ENCODE data around the gene AREL1.

AREL1 gene

DNA sequence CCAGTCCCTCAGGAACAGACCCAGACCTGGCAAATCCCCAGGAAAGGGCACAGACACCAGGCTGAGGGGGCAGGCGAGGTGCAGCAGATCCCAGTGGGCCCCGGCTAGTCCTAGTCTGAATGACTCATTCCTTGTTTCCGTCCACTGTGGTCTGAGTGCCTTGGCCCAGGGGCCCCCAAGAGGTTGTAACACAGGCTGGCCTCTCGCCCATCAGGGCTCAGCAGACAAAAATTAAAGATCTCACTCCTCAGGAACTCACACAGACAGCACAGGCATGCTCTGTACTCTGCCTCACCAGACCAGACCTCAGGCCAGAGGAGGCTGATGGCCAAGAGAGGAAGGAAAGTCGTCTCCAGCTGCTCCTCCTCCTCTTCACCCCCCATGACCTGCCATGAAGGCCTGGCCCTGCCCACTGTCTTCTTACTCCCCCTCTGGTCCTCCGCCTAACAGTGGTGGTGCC, 93.2 kb downstream of the AREL1 start:
- ChIA-PET POLR2A (interaction anchor here (0.7 to 2.5 kb wide), 9 partner anchors 9 to 51 kb away, joined by 3 to 29 read pairs (median 4); no protein-coding TSS in a partner anchor), CTCF (interaction anchor here (1.0 to 6.6 kb wide), 11 partner anchors 8 to 184 kb away, joined by 3 to 49 read pairs (median 6); partner anchors contain the start of gene LTBP2)
- no peak overlapping the region for H3K4me3 ChIP-seq (ENCODE audit: low read depth, low read length)
- TF ChIP-seq, protein P1, sequence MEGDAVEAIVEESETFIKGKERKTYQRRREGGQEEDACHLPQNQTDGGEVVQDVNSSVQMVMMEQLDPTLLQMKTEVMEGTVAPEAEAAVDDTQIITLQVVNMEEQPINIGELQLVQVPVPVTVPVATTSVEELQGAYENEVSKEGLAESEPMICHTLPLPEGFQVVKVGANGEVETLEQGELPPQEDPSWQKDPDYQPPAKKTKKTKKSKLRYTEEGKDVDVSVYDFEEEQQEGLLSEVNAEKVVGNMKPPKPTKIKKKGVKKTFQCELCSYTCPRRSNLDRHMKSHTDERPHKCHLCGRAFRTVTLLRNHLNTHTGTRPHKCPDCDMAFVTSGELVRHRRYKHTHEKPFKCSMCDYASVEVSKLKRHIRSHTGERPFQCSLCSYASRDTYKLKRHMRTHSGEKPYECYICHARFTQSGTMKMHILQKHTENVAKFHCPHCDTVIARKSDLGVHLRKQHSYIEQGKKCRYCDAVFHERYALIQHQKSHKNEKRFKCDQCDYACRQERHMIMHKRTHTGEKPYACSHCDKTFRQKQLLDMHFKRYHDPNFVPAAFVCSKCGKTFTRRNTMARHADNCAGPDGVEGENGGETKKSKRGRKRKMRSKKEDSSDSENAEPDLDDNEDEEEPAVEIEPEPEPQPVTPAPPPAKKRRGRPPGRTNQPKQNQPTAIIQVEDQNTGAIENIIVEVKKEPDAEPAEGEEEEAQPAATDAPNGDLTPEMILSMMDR (IDR thresholded peaks at IDR 0.05; ENCODE audit: insufficient read depth, low read length, missing control alignments): no peak
- DNase-seq (ENCODE audit: low read depth, low spot score): peak; percentile 94

DNA sequence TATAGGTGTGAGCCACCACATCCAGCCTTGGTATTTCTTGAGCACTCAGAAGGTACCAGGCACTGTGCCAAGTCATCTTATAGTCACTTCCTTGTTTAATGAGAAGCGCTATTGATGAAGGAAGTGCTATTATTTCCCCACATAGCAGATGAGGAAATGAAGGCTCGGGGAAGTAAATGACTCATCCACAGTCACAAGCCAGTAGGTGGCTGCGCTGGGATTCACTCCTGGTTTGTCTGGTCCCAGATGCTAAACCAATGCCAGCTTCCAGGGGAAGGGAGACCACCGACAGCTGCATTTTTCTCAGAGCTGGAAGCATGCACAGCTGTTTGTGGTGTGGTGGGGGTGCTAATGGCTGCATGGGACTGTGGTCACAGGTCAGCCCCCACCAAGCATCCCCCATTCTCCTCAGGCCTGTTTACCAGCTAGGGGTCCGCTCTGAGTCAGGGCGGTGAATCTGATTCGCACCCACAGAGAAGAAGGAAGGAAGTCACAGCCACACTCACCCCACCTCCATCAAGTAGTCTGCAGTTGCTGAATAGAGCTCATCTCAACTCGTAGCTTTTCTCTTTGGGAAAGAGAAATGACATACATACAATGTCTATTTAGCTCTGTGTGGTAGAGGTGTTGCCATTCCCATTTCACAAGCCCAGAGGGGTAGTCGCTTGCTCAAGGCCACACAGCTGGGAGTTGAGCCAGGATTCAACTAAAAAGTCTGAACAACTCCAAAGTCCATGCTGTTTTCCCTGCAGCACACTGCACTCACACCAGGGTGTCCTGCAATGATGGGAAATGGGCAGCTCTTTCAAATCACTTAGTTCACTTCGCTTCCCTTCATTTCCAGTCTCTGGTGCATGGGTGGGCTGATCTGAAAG, 94.6 kb downstream of the AREL1 start:
- no peak overlapping the region for H3K4me3 ChIP-seq (ENCODE audit: low read depth, low read length)
- POLR2A ChIA-PET: interaction anchor here (0.6 to 2.5 kb wide), 10 partner anchors 9 to 125 kb away, joined by 3 to 29 read pairs (median 4); partner anchors contain the start of genes ISCA2 and NPC2
- no peak for DNase-seq (ENCODE audit: low read depth, low spot score)
- CTCF ChIA-PET: interaction anchor here (0.7 to 6.6 kb wide), 18 partner anchors 8 to 185 kb away, joined by 3 to 49 read pairs (median 4); partner anchors contain the start of genes LTBP2 and YLPM1
- TF ChIP-seq, protein P1 (IDR thresholded peaks at IDR 0.05; ENCODE audit: insufficient read depth, low read length, missing control alignments): no peak

DNA sequence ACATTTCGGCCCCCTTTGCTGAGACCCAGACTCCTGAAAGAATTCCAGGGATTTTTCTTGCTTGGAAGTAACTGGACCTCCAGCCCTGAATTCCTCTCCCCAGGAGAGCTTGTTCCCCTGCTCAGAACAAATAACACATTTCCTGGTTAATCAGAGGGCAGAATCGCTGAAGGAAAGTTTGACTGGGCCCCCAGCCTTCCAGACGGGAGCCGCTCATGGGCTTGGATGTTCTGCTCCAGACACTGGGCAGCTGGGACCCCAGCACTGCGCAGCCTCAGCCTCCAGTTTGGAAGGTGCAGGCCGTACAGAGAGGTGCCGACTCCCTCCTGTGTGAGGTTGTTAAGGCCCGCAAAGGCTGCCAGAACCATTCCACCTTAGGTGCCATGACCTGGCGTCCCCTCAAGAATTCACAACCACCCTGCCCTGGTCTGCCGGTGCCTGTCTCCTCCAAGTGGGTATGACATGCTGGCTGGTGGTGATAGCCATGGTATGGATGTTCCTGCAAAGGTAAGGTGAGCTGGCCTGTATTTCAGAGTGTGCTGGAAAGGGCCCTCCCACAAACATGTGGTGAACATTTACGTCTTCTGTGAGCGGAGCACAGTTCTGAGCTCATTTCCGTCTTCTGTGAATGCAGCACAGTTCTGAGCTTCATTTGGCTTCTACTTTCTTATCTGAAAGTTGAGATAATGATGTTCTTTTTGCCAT, 95.7 kb downstream of the AREL1 start:
- H3K4me3 ChIP-seq (ENCODE audit: low read depth, low read length): no peak overlapping the region; the same call in 1 of the 2 replicates
- TF ChIP-seq, protein P1 (IDR thresholded peaks at IDR 0.05; ENCODE audit: insufficient read depth, low read length, missing control alignments): no peak
- ChIA-PET CTCF (interaction anchor here (0.6 to 5.2 kb wide), 18 partner anchors 7 to 186 kb away, joined by 3 to 49 read pairs (median 4); partner anchors contain the start of genes AREL1, FCF1, LTBP2 and YLPM1), POLR2A (interaction anchor here (0.5 to 2.0 kb wide), 6 partner anchors 8 to 225 kb away, joined by 3 to 18 read pairs (median 4); partner anchors contain the start of gene YLPM1)
- DNase-seq (ENCODE audit: low read depth, low spot score): no peak

DNA sequence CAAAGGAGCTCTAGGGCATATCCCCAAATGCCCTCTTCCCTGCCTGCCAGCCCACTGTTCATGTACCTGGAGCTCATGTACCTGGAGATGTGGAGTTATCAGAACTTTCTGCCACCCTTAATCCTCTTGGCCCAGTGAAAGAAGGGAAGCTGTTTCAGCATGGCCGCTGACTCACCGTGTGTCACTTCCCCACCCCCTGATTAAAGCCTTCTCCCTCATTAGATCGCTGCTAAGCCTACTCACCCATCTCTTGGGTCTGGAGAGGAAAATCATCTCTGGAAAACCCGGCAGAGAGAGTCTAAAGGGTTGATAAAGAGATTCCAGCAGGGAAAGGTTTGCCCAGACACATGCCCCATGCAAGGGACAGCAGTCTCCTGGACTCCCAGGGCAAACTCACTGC, 96.4 kb downstream of the AREL1 start:
- no peak for DNase-seq (ENCODE audit: low read depth, low spot score)
- POLR2A ChIA-PET: interaction anchor here (0.6 to 2.0 kb wide), 5 partner anchors 40 to 226 kb away, joined by 3 to 18 read pairs (median 5); partner anchors contain the start of gene YLPM1
- CTCF ChIA-PET: interaction anchor here (0.6 to 5.2 kb wide), 16 partner anchors 11 to 187 kb away, joined by 3 to 27 read pairs (median 4); partner anchors contain the start of genes AREL1 and FCF1
- TF ChIP-seq, protein P1 (IDR thresholded peaks at IDR 0.05; ENCODE audit: insufficient read depth, low read length, missing control alignments): no peak
- no peak overlapping the region for H3K4me3 ChIP-seq (ENCODE audit: low read depth, low read length)

DNA sequence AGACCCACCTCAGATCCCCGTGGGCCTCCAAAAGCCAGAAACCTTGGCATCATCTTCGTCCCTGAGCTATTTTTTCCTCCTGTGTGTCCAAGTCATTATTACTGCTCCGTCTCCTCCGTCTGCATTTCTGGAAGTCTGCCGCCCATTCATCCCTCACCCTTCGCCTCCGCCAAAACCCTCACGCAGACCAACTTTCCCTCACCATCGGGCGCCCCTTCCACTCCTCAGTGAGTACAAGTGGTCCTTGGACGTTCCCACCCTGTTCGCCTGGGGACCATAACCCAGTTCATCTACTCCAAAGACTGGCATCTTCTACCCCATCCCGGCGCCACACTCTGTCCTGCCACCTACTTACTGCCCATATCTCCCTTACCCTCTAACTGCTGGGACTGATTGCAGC, 97.1 kb downstream of the AREL1 start:
- ChIA-PET POLR2A (interaction anchor here (0.8 to 2.0 kb wide), 6 partner anchors 41 to 148 kb away, joined by 3 to 18 read pairs (median 5); partner anchors contain the start of gene YLPM1), CTCF (interaction anchor here (0.8 to 5.2 kb wide), 23 partner anchors 9 to 245 kb away, joined by 3 to 27 read pairs (median 4); no protein-coding TSS in a partner anchor)
- TF ChIP-seq, protein P1 (IDR thresholded peaks at IDR 0.05; ENCODE audit: insufficient read depth, low read length, missing control alignments): no peak
- H3K4me3 ChIP-seq (ENCODE audit: low read depth, low read length): no peak overlapping the region
- DNase-seq (ENCODE audit: low read depth, low spot score): no peak

All from AG04449 (cell line).